Endothelial cell of umbilical vein (primary cell): ENCODE results near the gene ASXL2.
"Not testable (repeated sequence)": the region's sequence is repeated elsewhere in the genome, so short reads cannot be mapped to it uniquely, and the experiment has no call there.

Source experiments
- CTCF ChIP-seq, 2 donors: IDR thresholded peaks; 1 replicate in 1 of 2; 2 replicates in 1 of 2; pipeline ENCODE4 v1.5.1; 2011; ENCODE audit warnings: low read length in 2 of 2, mild to moderate bottlenecking in 2 of 2, moderate library complexity in 2 of 2, control low read depth in 1 of 2, inconsistent platforms in 1 of 2, low read depth in 1 of 2; ENCODE audit not compliant: insufficient read depth in 1 of 2; ENCODE audit errors: extremely low read depth in 1 of 2
- EZH2 ChIP-seq: IDR thresholded peaks from 2 replicates; pipeline ENCODE4 v1.6.1; 2012; ENCODE audit warnings: borderline replicate concordance, low read depth, mild to moderate bottlenecking, moderate library complexity, low read length, inconsistent platforms; ENCODE audit not compliant: severe bottlenecking
- FOS ChIP-seq: IDR thresholded peaks from 2 replicates; pipeline ENCODE4 v1.6.1; 2011; ENCODE audit warnings: mild to moderate bottlenecking, low read length, moderate library complexity, borderline replicate concordance; ENCODE audit not compliant: insufficient read depth
- POLR2A ChIP-seq: IDR thresholded peaks from 2 replicates; pipeline ENCODE4 v1.6.1; 2012; ENCODE audit warnings: low read depth, mild to moderate bottlenecking, control low read depth, low read length
- POLR2AphosphoS5 ChIP-seq: IDR thresholded peaks from 2 replicates; pipeline ENCODE4 v1.6.1; 2012; ENCODE audit warnings: low read depth, mild to moderate bottlenecking, control low read depth, low read length, moderate library complexity; ENCODE audit not compliant: insufficient read depth

GRCh38 chr2:25828532-25829376 is 49.5 kb downstream of the ASXL2 start:
- TF ChIP-seq CTCF (IDR thresholded peaks at IDR 0.05; ENCODE audit: extremely low read depth in 1 of 2, insufficient read depth in 1 of 2, low read depth in 1 of 2, low read length in 2 of 2); EZH2; POLR2AphosphoS5; POLR2A; FOS: not testable (repeated sequence)
